ENCODE measurements around the gene HOXA3.

Gene HOXA3

GRCh38 chr7:27189295-27189996 lies 37.1 kb upstream of the HOXA3 start:
- DNase-seq, result no peak

GRCh38 chr7:27188386-27189294 lies 36.3 kb upstream of the HOXA3 start:
- DNase-seq, result no peak

GRCh38 chr7:27187475-27188385 lies 35.3 kb upstream of the HOXA3 start:
- no peak for DNase-seq

GRCh38 chr7:27186668-27187474 lies 34.5 kb upstream of the HOXA3 start:
- DNase-seq, result no peak

GRCh38 chr7:27185854-27186667 lies 33.7 kb upstream of the HOXA3 start:
- no peak for DNase-seq

- no peak for DNase-seq
Observed at GRCh38 chr7:27185013-27185853, 32.9 kb upstream of the HOXA3 start, which contains the start of gene HOXA11. Gene HOXA11, minus strand, starts transcription at chr7:27185232. Its CDS starts 88 bp downstream, at chr7:27185144.

GRCh38 chr7:27184337-27185012 lies 32.1 kb upstream of the HOXA3 start:
- DNase-seq, result no peak

- no peak for DNase-seq
Observed at GRCh38 chr7:27183682-27184336, 31.4 kb upstream of the HOXA3 start.

- DNase-seq, result no peak
Observed at GRCh38 chr7:27182861-27183681, 30.7 kb upstream of the HOXA3 start.

- DNase-seq, result no peak
Observed at GRCh38 chr7:27182285-27182841, 30.0 kb upstream of the HOXA3 start.

GRCh38 chr7:27181795-27182275 lies 29.5 kb upstream of the HOXA3 start:
- no peak for DNase-seq

- DNase-seq, result no peak
Observed at GRCh38 chr7:27180431-27181420, 28.3 kb upstream of the HOXA3 start.

- no peak for DNase-seq
Observed at GRCh38 chr7:27179503-27180430, 27.4 kb upstream of the HOXA3 start.

- DNase-seq, result no peak
Observed at GRCh38 chr7:27179030-27179429, 26.6 kb upstream of the HOXA3 start.

GRCh38 chr7:27178366-27178765 lies 26.0 kb upstream of the HOXA3 start:
- DNase-seq, result no peak

All from DMS 273 treated with DMSO at 0.1 percent for 48 hours (cell line).